ENCODE measurements around the gene NFKBIZ.

Gene NFKBIZ

DNA sequence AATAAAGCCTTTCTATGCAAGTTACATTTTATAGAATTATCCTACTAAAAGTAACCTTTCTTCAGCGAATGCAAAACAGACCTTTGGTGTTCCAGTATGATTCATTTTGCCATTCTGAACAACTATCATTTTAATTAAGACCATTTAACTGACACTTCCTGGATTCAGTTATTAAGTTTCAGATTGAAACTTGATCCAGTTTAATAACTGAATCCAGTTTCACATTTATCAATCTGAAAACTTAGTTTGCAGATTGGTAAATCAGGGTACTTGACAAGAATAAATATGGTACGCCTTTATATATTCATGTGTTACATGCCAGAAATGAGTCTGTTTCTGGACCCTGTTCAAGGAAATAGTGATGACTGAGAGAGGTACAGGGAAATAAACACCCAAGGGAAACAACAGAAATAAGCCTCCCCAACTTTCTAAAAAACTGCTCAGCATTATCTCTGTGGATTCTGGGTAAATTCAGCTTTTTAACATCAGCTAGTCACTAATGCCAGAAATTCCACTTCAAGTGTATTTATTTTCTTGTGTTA lies 23.3 kb upstream of the NFKBIZ start:
- DNase-seq (ENCODE audit: low read depth in 2 of 2), result no peak

DNA sequence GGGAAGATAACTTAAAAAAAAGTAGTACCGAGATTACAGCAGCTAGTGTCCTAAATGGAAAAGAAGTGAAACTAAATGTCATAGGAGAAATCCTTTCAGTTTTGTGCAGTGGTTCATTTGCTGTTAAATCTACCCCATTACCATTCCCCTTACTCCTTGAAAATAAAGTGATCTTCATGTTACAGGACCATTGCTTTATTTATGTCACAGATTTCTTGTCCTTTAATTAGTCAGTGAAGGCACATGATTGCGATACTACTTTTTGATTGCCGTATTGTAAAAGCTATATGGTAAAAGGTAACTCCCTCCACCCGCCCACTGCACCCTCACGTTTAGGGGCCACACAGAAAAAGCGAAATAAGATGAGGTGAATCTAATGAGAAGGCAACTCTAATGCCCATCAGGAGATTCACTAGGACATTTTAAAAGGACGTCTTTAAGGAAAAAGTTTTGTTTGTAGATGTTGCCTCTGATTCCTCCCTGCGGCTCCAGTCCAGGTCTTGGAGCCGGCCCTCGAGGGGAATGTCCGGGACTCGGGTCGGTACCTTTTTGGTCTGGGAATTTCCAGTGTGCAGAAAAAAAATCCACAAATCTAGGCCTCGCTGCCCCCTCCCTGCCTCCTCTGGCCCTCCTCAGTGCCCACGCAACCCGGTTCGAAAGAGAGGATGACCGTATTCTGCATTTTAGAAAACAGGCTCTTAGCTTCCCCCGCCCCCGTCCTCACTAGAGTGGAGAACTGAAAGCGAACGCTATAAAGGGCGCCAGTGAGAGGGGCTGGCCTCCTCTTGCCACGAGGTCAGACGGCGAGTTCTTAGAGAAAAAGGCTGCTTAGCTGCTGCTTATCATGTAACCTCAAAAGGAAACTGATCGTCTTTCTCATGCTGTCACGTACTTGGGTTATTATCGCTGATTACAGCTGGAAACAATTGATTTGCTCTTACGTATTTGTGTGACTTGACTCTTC lies 21.8 kb upstream of the NFKBIZ start:
- DNase-seq (ENCODE audit: low read depth in 2 of 2), result peak; percentile 73 to 88

DNA sequence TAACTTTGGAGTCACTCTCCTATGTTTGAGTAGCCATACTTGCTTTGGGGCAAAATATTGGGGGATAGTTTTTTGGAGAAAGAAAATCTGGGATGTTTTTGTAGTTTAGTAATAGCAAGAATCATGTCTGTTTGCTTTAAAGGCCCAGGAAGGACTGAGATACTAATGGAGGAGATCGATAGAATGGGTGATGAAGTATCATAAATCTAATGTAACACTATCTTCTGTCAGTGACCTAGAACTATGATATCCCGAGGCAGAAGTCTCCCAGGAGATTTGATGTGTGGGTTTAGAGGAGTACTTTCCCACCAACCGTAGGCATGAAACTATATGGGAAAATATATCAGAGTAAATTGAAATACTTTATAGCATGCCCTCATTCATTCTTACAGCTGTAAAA lies 21.0 kb upstream of the NFKBIZ start:
- DNase-seq (ENCODE audit: low read depth in 2 of 2), result no peak

DNA sequence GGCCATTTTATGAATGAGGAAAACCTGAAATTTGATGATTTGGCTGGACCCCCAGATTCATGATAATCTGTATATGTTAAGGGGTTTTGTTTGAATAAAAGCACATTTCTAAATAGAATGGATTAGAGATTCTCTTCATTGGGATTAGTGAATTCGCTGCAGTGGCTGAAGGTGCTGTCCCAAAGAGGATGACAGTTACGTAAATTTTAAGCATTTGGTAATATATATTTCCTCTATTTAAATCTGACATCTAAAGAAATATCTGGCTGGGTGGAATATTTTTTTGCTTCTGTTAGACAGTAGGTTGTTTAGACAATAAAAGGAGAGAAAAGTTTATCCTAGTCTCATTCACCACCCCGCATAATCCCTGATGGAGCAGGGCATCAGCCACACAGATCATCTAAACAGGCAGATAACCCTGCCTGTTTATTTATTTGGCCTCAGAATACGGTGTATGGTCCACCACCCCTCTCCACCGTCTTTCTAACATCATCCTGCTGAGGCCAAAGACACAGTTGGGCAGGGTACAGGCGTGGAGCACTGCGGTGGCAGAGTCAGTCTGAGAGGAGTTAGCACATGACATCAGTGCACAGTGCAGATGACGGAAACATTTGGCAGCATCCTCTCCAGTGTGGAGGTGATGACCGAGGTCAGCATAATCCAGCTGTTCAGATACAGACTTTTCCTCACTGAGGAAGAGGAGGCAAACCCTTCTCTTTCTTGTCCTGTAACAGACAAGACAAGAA lies 20.4 kb upstream of the NFKBIZ start:
- DNase-seq (ENCODE audit: low read depth in 2 of 2), result peak; percentile 32 to 40

DNA sequence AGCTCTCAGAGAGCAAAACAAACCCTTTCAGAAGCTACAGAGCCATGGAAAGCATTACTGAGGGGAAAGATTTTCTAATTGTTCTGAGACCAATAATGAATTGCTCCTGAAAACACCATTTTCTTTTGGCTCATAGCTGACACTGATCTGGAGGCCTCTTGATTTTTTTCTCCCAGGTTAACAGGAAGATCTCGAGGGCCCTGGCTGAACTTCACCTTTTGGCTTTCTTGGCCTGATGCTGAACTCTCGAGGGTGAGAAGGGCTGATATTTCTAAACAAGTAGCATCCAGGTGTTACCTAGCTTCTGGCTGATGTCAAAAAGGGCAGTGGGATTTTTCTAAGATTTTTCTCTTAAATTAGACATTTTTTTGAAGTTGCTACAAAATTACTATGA lies 19.9 kb upstream of the NFKBIZ start:
- DNase-seq (ENCODE audit: low read depth in 2 of 2), result no peak

DNA sequence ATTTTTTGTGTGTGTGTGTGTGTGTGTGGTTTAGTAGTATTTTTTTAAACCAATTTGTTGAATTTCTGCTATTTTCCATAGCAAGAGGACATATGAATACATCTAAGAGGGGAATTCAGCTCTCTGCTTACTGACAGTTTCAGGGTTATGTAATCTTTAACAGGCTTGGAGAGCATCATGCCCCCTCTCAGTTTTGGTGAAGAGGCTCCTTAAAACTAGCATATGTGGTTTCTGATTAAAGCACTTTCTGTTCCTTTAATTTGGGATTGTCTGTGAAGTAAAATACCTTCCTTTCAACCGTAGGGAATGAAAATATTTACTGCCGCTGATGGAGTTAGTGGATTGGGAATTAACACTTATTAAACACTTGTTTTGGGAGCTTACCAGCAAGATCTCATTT lies 19.4 kb upstream of the NFKBIZ start:
- no peak for DNase-seq (ENCODE audit: low read depth in 2 of 2)

DNA sequence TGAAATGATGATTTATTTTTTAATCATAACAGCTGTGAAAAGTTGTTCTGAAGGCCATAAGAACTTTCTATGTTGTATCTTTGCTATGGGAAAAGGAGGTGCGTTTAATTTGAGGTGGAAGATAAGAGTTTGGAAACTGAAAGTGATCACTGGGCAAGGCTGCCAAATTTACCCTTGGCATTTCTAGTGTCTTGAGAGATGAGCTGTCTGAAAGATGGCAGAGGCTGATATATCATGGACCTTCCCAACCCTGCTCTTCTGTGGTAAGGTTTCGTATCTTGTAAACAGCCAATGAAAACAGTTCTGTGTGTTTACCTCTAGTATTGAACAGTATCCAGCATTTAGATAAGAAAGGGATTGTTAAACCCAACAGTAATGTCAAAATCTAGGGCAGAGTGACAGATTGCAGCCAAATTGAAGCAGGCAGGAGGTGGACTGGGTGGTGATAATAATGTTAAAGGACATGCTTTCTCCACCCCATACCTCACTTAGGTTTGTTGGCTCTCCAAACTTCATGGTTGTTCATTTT lies 15.8 kb upstream of the NFKBIZ start:
- no peak for DNase-seq (ENCODE audit: low read depth in 2 of 2)

DNA sequence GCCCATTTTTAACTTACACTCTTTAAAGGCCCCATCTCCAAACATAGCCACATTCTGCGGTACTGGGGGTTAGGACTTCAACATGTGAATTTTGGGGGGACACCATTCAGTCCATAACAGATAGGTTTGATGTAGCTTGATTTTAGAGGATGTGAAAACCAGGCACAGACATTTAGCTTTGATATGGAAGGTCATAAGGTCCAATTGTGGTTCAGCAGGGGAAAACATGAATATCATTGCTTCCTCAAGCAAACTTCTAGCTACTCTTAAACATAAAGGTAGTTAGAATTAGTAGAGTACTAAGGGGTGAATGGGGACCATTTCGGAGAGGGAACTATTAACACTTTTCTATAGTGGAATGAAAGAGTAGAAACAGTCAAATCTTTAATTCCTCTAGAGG lies 13.6 kb upstream of the NFKBIZ start:
- DNase-seq (ENCODE audit: low read depth in 2 of 2), result no peak

DNA sequence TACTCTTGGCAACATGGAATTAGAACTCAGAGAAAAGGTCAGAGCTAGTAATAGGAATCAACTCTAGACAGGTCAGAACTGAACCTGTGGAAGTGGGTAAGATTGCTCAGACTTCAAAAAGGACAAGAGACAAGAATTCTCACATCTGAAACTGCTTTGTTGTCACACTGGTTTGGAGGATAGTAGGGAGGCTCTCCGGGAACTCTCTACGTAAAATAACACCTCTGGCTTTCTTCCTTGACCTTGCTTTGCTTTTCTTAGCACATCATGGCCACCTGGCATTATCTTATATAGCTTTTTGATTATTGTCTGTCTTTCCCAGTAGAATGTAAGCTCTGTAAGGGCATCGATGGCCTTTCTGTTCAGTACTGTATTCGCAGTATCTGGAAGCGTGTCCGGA lies 13.2 kb upstream of the NFKBIZ start:
- no peak for DNase-seq (ENCODE audit: low read depth in 2 of 2)

DNA sequence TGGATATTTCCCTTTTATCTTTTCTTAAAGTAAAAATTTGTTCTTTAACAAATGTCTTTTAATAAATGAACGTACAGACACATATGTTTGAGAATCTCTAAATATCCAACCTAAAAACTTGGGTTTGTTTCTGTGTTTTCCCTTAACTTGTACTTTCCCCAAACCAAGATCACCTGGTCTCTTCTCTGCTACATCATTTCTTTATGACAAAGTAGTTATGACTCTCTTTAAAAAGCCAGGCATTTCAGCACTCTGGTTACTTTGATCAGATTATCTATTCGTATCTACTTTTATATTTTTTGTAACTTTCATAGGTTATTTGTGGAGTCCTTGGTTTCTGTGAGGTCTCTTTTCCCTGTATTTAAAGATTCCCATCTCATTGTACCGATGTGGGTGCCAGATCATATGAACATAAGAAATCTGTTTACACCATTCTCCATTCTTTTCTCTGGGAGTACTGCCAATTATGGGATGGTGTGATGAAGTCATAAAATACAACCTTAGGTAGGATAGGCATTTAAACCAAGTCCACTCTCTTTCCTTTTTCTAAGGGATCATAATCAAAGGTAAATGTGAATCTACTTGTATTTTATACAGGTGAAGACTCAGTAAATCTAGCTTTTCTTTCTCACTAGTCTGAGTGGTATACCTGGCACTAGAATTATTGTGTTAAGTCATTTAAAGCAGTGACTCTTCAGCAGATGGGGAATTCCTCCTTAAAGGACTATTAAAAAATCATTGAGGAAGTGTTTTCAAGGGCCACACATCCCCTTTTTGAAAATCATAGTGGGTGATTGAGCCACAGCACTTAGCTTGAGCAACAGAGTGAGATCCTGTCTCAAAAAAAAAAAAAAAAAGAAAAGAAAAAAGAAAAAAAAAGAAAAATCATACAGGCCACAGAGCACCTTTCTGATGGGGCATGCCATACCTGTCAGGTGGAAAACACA lies 12.4 kb upstream of the NFKBIZ start:
- no peak for DNase-seq (ENCODE audit: low read depth in 2 of 2)

DNA sequence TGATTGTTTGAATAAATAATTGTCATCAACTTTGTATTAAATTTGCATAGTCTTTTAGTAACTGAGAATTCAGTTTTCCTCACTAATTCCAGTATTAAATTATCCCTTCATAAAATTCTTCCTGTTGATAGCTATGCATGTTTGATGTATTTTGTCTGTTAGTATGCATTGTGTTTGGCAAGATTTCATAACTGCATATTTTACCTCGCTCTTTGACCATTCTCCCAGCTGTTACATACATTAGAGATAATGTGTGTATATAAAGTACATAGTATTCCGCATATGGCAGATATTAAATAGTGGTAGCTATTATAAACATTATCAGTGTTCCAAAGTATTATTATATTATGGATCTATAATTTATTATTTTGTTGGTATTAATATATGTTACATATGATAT lies 10.6 kb upstream of the NFKBIZ start:
- DNase-seq (ENCODE audit: low read depth in 2 of 2), result no peak

DNA sequence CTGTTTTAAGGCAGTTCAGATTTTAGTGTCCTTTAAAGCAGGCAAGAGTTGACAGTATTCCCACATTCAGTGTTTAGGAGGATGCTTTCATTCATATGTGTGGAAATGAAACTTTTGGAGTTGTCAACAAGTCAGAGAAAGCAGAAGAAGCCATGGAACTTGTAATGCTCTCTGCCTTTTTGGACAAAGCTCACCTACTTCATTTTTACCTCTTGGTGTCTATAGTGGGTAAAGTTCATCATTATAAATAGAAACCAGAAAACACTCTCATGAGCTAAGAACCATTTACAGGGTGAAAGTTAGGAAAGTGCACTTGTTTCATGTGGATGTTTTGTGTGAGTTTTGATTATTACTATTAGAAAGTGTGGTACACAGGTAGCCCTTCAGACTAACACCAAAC lies 9.2 kb upstream of the NFKBIZ start:
- DNase-seq (ENCODE audit: low read depth in 2 of 2), result no peak

DNA sequence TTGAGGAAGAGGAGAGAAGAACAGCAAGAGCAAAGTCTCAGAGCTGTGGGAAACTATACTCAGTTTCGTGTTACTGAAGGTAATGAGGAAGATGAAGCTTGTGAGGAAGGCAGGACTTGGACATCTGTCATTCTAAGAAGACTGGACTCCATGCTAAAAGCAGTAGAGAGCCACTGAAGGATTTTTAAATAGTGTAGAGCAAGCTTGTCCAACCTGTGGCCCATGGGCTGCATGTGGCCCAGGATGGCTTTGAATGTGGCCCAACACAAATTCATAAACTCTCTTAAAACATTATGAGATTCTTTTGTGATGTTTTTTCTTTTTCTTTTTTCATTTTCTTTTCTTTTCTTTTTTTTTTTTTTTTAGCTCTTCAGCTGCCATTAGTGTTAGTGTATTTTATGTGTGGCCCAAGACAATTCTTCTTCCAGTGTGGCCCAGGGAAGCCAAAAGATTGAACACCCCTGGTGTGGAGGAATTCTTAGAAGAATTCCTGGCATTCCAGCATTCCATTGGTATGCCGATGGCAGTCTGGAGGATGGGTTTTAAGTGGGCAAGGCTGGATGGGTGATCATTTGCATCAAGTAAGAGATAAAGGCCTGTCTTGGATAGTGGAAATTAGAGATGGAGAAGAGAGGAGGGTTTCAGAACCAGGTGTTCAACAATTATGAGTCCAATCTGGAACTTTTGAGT lies 6.9 kb upstream of the NFKBIZ start:
- no peak for DNase-seq (ENCODE audit: low read depth in 2 of 2)

DNA sequence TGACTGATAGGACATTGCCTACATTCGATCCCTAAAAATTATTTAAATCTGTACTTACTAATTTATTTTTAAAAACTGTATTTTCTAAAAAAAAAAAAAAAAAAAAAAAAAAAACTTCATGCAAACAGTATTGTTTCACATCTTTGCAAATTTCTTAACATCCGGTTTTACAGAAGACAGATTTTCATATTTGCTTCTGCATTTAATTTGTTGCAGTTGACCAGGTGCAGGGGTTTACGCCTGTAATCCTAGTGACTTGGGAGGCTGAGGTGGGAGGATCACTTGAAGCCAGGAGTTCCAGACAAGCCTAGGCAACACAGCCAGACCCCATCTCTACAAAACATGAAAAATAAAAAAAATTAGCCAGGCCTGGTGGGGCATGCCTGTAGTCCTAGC lies 6.4 kb upstream of the NFKBIZ start:
- DNase-seq (ENCODE audit: low read depth in 2 of 2), result no peak

DNA sequence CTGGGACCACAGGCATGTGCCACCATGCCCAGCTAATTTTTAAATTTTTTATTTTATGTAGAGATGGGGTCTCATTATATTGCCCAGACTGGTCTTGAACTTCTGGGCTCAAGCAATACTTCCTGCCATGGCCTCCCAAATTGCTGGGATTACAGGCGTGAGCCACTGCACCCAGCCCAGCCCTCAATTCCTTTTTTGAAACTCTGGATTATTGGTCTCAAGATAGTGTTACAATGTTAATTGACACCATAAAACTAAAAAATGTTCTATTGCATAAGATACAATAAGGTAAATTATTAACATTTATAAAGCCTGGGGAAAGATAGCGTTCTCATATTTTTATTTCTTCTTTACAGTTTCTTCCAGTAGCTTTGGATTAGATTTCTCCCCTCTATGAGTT lies 3.9 kb upstream of the NFKBIZ start:
- DNase-seq (ENCODE audit: low read depth in 2 of 2), result no peak

DNA sequence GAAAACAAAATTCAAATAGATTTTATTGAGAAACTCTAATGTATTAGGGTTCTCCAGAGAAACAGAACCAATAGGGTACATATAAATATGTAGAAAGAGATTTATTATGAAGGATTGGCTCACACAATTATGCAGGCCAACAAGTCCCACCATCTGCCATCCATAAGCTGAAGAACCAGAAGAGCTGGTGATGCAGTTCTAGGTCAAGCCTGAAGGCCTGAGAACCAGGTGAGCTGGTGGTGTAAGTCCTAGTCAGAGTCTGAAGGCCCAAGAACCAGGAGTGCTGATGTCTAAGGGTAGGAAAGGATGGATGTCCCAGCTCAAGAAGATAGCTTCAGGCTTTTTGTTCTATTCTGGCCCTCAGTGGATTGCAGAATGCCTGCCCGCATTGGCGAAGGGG lies 2.6 kb upstream of the NFKBIZ start:
- no peak for DNase-seq (ENCODE audit: low read depth in 2 of 2)

DNA sequence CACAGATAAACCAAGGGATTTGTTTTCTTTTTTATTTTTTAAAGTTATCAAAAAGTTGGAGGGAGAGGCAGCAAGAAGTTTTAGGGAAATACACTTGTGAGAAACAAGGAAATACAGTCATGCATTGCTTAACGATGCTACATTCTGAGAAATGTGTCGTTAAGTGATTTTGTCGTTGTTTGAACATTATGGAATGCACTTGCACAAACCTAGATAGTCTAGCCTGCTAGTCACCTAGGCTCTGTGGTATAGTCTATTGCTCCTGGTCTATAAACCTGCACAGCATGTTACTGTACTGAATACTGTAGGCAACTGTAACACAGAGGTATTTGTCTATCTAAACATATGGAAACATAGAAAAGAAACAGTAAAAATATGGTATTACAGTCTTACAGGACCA lies 2.0 kb upstream of the NFKBIZ start:
- no peak for DNase-seq (ENCODE audit: low read depth in 2 of 2)

DNA sequence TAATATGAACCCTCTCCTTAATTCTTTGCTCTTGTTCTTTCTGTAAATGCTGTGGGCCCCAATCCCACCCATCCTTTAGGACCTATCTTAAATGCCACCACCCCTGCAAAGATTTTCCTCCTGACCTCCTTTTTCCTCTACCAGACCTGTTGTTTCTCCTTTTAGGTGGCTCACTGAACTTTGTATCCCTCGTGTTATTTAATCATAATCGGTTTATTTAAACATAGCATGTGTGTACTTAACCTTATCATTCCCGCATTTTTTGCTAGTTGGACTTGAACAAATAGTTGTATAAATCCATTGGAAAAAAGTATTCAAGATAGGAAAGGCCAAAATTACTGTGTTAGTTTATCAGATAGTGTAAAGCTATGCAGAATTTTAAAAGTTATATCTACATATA lies 988 bp upstream of the NFKBIZ start:
- no peak for DNase-seq (ENCODE audit: low read depth in 2 of 2)

DNA sequence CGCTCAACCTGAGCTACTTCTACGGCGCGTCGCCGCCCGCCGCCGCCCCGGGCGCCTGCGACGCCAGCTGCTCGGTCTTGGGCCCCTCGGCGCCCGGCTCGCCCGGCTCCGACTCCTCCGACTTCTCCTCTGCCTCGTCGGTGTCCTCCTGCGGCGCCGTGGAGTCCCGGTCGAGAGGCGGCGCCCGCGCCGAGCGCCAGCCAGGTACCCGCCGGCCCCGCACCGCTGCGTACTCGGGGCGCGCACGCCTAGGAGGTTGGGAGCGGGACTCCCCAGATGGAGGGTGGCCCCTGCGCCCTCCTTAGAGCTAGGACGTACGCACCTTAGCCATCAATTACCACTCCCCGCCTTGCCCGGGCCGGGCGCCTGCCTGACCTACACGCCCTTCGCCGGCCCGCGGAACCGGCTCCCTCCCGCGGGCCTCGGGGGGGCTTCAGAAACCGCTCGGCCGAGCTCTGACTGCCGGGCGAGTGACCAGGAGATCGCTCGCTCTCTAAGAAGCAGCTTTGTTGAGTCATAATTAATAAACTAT lies 466 bp downstream of the NFKBIZ start:
- peak; percentile 38 to 49 for DNase-seq (ENCODE audit: low read depth in 2 of 2)

DNA sequence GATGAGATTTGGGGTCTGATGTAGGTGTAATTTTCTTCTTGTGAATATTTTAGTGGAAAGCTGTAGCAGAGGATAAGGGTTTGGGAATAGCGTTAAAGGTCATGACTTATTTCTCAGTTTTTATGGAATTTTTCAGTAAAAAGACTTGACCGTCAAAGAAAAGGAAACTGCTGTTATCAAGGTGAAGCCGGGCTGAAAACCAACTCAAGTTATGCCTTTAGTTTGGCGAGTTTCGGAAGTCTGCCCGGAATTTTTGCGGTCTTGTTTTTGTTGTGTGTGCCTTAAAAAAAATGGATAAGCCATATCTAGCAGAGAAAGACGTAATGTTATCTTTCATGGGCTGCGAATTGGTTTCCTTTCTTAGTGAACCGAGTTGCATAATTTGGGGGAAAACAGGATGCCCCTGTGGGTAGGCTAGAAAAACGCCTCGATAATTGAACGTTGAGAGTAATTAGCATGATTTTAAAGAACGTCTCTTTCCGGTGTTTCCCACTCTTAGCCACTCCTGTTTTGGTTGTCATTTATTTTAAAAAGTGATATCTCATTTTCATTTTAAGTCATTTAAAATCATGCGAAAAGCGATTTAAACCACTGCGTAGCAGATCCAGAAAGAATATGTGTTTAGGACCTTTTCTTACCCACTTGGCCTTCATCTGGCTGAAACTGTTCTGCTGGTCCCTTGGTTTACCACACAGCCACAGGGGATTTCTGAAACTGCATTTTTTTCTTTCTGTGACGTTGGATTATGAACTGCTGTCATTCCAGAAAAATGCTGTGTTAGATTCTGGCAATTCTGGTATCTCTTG lies 1.1 kb downstream of the NFKBIZ start:
- DNase-seq (ENCODE audit: low read depth in 2 of 2), result peak in 1 of 2 donors; percentile 34

All from stimulated activated CD4-positive, alpha-beta T cell treated with anti-CD3 and anti-CD28 coated beads, Interleukin-4, amount 100 ng/mL, for 48 hours (primary cell).